ENCODE data around the gene MYL9. TPM values are rescaled to one million over a fixed set of nuclear protein-coding genes. Genes with fewer than 3 reads are reported as not detected.

MYL9 gene
- total RNA-seq, 3 donors from 2014 or later (not counting 1 experiment from before 2014, with no cell fraction given), result 2.7 to 13.5 (median 2.7) TPM

DNA sequence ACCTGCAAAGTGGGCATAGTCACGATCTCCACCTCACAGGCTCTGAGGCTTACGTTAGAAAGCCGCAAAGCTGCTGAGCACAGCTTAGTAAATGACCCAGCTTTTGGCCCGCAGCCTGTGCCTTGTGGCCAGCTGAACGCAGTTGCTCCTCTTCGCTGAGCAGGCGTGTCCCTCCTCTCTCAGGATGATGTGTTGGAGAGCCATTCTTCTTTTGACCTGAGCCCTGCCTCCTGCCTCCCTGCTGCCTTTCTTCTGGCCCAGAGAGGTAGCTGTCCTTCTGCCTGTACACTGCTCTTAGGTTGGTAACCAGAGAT lies 47.6 kb upstream of the MYL9 start:
- no peak for ATAC-seq
- H3K4me1 Mint-ChIP-seq, result peaks cover 47 to 63% of the 10 kb centered on the region in 2 donors
- TF ChIP-seq, protein P1, sequence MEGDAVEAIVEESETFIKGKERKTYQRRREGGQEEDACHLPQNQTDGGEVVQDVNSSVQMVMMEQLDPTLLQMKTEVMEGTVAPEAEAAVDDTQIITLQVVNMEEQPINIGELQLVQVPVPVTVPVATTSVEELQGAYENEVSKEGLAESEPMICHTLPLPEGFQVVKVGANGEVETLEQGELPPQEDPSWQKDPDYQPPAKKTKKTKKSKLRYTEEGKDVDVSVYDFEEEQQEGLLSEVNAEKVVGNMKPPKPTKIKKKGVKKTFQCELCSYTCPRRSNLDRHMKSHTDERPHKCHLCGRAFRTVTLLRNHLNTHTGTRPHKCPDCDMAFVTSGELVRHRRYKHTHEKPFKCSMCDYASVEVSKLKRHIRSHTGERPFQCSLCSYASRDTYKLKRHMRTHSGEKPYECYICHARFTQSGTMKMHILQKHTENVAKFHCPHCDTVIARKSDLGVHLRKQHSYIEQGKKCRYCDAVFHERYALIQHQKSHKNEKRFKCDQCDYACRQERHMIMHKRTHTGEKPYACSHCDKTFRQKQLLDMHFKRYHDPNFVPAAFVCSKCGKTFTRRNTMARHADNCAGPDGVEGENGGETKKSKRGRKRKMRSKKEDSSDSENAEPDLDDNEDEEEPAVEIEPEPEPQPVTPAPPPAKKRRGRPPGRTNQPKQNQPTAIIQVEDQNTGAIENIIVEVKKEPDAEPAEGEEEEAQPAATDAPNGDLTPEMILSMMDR (IDR thresholded peaks at IDR 0.05), result no peak

DNA sequence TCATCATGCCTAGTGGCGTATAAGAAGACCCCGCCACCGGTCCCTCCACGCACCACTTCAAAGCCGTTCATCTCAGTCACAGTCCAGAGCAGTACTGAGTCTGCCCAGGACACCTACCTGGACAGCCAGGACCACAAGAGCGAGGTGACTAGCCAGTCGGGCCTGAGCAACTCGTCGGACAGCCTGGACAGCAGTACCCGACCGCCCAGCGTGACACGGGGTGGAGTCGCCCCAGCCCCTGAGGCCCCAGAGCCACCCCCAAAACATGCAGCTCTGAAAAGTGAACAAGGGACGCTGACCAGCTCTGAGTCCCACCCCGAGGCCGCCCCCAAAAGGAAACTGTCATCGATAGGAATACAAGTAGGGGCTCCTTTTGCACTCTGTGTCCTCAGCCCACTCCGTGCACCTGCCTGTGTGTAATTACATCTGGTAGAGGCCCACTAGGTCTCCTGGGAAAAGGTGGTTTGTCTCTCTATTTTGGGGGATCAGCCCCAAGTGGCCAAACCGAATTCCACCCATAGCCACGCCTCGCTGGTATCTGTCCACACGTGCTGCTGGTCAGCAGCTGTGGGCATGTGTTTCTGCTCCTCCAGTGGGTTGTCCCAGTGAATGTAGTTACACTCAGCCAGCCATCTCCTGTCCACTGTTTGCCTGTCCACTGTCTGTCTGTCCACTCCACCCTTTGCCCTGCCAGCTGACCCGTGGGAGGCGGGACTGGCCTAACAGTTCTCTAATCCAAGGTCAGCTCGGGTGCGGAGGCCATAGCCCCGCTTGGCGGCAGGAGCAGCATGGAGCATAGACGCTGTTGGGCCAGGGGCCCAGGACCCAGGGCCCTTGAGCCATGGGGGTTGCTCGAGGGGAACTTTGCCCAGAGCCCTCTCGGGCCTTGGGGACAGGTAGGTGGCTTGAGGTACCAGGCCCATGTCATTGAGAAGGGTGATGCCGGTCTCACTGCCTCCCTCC lies 44.3 kb upstream of the MYL9 start:
- intact Hi-C loops (cut with micrococcal nuclease), result no loop called here
- H3K27ac Mint-ChIP-seq, result no peak overlapping the region
- H3K4me1 Mint-ChIP-seq, result peaks cover 26 to 31% of the 10 kb centered on the region in 2 donors
- no peaks in the 10 kb centered on the region for H3K27me3 Mint-ChIP-seq (ENCODE audit: low read depth in 2 of 2)
- Histone ChIP-seq H3K36me3 (ENCODE audit: control insufficient read depth, insufficient read depth, low read length) (peaks cover 32% of the 10 kb centered on the region), H3K9me3 (ENCODE audit: control insufficient read depth, insufficient read depth, low read length) (no peaks in the 10 kb centered on the region), H3K4me1 (ENCODE audit: control insufficient read depth, insufficient read depth, low read length) (peaks cover 22% of the 10 kb centered on the region), H3K27ac (ENCODE audit: low read length) (no peak overlapping the region), H3K4me3 (ENCODE audit: low read length) (no peak overlapping the region), H3K27me3 (ENCODE audit: control insufficient read depth, insufficient read depth, low read length) (no peaks in the 10 kb centered on the region)
- WGBS (ENCODE audit: insufficient coverage), result 96% methylated on average over 33 of the region's 33 CpGs
- H3K36me3 Mint-ChIP-seq, result no peaks in the 10 kb centered on the region
- H3K4me3 Mint-ChIP-seq, result no peak overlapping the region
- DNase-seq, result no peak
- TF ChIP-seq, protein P1 (IDR thresholded peaks at IDR 0.05), result no peak
- ATAC-seq, result no peak
- no peaks in the 10 kb centered on the region for H3K9me3 Mint-ChIP-seq

More for the DNA sequence above, 47.6 kb upstream of the MYL9 start:
- Mint-ChIP-seq H3K9me3 (no peaks in the 10 kb centered on the region), H3K4me3 (peak overlapping the region; percentile 13), H3K27me3 (ENCODE audit: low read depth in 2 of 2) (no peaks in the 10 kb centered on the region), H3K27ac (peak overlapping the region; percentile 92 to 97), H3K36me3 (no peaks in the 10 kb centered on the region)
- 77% methylated on average over 7 of the region's 7 CpGs for WGBS (ENCODE audit: insufficient coverage)
- Histone ChIP-seq H3K27ac (ENCODE audit: low read length) (peak overlapping the region; percentile 90), H3K36me3 (ENCODE audit: control insufficient read depth, insufficient read depth, low read length) (peaks cover 17% of the 10 kb centered on the region), H3K4me1 (ENCODE audit: control insufficient read depth, insufficient read depth, low read length) (peaks cover 49% of the 10 kb centered on the region), H3K4me3 (ENCODE audit: low read length) (no peak overlapping the region), H3K9me3 (ENCODE audit: control insufficient read depth, insufficient read depth, low read length) (no peaks in the 10 kb centered on the region), H3K27me3 (ENCODE audit: control insufficient read depth, insufficient read depth, low read length) (no peaks in the 10 kb centered on the region)
- no peak for DNase-seq
- intact Hi-C loops (cut with micrococcal nuclease), result loop anchor here (2.0 kb wide), 1 partner anchor 31 kb away; no protein-coding TSS in a partner anchor

DNA sequence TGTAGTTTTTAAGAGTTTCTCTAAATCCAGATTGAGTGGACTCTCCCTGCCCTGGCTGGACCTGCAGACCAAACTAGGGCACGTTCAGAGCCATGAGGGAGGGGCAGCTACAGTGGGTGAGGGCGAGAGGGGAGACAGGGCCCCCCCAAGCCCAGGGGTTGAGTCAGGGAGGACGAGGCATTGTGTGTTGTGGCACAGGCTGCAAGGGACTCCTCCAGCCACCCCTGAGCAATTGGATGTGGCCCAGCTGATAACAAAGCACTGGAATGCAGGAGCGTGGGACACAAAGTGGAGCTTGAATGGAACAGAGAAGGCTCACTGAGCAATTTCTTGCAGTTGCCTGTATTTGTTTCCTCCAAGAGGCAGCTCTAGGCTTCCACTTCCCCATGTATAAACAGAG lies 43.5 kb upstream of the MYL9 start:
- 94% methylated on average over 4 of the region's 4 CpGs for WGBS (ENCODE audit: insufficient coverage)
- no peak overlapping the region for H3K27ac Mint-ChIP-seq
- TF ChIP-seq, protein P1 (IDR thresholded peaks at IDR 0.05), result no peak
- peaks cover 32% of the 10 kb centered on the region for H3K36me3 ChIP-seq (ENCODE audit: control insufficient read depth, insufficient read depth, low read length)
- no peaks in the 10 kb centered on the region for H3K27me3 ChIP-seq (ENCODE audit: control insufficient read depth, insufficient read depth, low read length)
- no peaks in the 10 kb centered on the region for H3K9me3 ChIP-seq (ENCODE audit: control insufficient read depth, insufficient read depth, low read length)
- H3K4me1 ChIP-seq (ENCODE audit: control insufficient read depth, insufficient read depth, low read length), result peaks cover 14% of the 10 kb centered on the region
- no peak overlapping the region for H3K4me3 ChIP-seq (ENCODE audit: low read length)
- H3K9me3 Mint-ChIP-seq, result no peaks in the 10 kb centered on the region
- peaks cover 1% of the 10 kb centered on the region for H3K36me3 Mint-ChIP-seq
- H3K27ac ChIP-seq (ENCODE audit: low read length), result no peak overlapping the region
- no peak overlapping the region for H3K4me3 Mint-ChIP-seq
- peaks cover 18 to 22% of the 10 kb centered on the region in 2 donors for H3K4me1 Mint-ChIP-seq
- ATAC-seq (no peak), DNase-seq (no peak)
- intact Hi-C loops (cut with micrococcal nuclease), result no loop called here
- H3K27me3 Mint-ChIP-seq (ENCODE audit: low read depth in 2 of 2), result no peaks in the 10 kb centered on the region
